ENCODE results near the gene RPL36.

DNA sequence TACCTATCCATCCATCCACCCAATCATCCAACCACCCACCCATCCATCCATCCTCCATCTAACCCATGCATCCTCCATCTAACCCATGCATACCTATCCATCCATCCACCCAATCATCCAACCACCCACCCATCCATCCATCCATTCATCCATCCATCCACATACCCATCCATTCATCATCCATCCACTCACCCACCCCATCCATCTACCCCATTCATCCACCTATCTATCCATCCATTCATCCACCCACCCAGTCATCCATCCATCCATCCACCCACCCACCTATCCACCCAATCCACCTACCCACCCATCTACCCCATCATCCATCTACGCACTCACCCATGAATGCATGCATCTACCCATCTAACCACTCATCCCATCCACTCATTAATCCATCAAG, 16.3 kb upstream of the RPL36 start:
- TF ChIP-seq CTCF (conservative IDR thresholded peaks at IDR 0.05 in 1 of 2, IDR thresholded peaks at IDR 0.05 in 1 of 2; ENCODE audit: low read depth in 1 of 2, low read length in 2 of 2) = no peak
- TF ChIP-seq EZH2 (IDR thresholded peaks at IDR 0.05; ENCODE audit: low read length, missing control alignments) = no peak
